GM19099 (cell line): Measurements from ENCODE around the gene RTL10.

ENCODE experiments used
- POLR2A ChIP-seq: IDR thresholded peaks from 3 replicates; pipeline ENCODE4 v1.6.1; 2011; ENCODE audit warnings: low read depth; ENCODE audit not compliant: insufficient read length; ENCODE audit errors: extremely low read depth

The RTL10 gene

GRCh38 chr22:19820880-19821522 is 33.7 kb downstream of the RTL10 start:
- no peak for TF ChIP-seq POLR2A

GRCh38 chr22:19819911-19820879 is 34.5 kb downstream of the RTL10 start:
- no peak for TF ChIP-seq POLR2A

GRCh38 chr22:19819208-19819910 is 35.3 kb downstream of the RTL10 start:
- TF ChIP-seq POLR2A: no peak

GRCh38 chr22:19818324-19819207 is 36.1 kb downstream of the RTL10 start:
- TF ChIP-seq POLR2A: no peak

GRCh38 chr22:19816372-19817119 is 38.1 kb downstream of the RTL10 start:
- no peak for TF ChIP-seq POLR2A

- TF ChIP-seq POLR2A: no peak
These were observed 38.8 kb downstream of the RTL10 start for GRCh38 chr22:19815823-19816290.

- TF ChIP-seq POLR2A: no peak
These were observed 39.4 kb downstream of the RTL10 start for GRCh38 chr22:19815093-19815822.

- no peak for TF ChIP-seq POLR2A
These were observed 40.2 kb downstream of the RTL10 start for GRCh38 chr22:19814428-19814827.

- no peak for TF ChIP-seq POLR2A
These were observed 41.8 kb downstream of the RTL10 start for GRCh38 chr22:19812910-19813309.

- TF ChIP-seq POLR2A: no peak
These were observed 42.6 kb downstream of the RTL10 start for GRCh38 chr22:19811811-19812771.

- TF ChIP-seq POLR2A: no peak
These were observed 43.5 kb downstream of the RTL10 start for GRCh38 chr22:19811211-19811621.
